Transverse colon (tissue), 4 donors: ENCODE data around the gene RBP5.

ENCODE experiments used
- CTCF ChIP-seq, 5 experiments: fragments of 200-600 bp in 3 of 5; fragments of 450-650 bp in 2 of 5; sonication (generic) in 3 of 5; IDR thresholded peaks; 1 replicate in 2 of 5; 2 replicates in 3 of 5; pipeline ENCODE4 v1.5.1; 2016 to 2017; ENCODE audit warnings: antibody characterized with exemption in 5 of 5, inconsistent platforms in 3 of 5, mild to moderate bottlenecking in 2 of 5, moderate library complexity in 1 of 5
- EP300 ChIP-seq: sonication (generic); formaldehyde crosslinking; IDR thresholded peaks from one replicate; pipeline ENCODE4 v1.6.1; 2017; ENCODE audit warnings: antibody characterized with exemption, low read depth
- POLR2A ChIP-seq: fragments of 450-650 bp; IDR thresholded peaks from one replicate; pipeline ENCODE4 v1.6.1; 2016; ENCODE audit warnings: antibody characterized with exemption, mild to moderate bottlenecking, moderate library complexity
- POLR2AphosphoS5 ChIP-seq, 3 donors: sonication (generic); formaldehyde crosslinking; IDR thresholded peaks; one replicate each; pipeline ENCODE4 v1.6.1; 2016; ENCODE audit warnings: antibody characterized with exemption in 3 of 3

- TF ChIP-seq POLR2A (no peak), EP300 (no peak), CTCF (IDR thresholded peaks at IDR 0.05) (no peak), POLR2AphosphoS5 (IDR thresholded peaks at IDR 0.05) (no peak)
Measured at GRCh38 chr12:7121324-7121723, 7.4 kb downstream of the RBP5 start.
